ENCODE data around the gene LUC7L3.

DNA sequence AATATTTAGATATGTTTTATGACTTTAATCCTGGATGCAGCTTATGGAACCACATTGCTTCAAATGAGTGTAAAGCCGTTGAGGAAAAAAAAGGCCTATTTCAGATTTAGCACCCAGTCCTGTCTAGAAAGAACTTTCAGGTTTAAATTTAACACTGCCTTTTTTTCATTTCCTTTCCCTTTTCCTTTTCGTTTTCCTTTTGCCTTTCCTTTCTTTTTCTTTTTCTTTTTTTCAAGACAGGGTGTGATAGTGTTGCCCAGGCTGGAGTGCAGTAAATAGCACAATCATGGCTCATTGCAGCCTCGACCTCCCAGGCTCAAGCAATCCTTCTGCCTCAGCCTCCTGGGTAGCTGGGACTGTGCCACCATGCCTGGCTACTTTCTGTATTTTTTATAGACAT, 15.9 kb downstream of the LUC7L3 start:
- TF ChIP-seq, protein P1, sequence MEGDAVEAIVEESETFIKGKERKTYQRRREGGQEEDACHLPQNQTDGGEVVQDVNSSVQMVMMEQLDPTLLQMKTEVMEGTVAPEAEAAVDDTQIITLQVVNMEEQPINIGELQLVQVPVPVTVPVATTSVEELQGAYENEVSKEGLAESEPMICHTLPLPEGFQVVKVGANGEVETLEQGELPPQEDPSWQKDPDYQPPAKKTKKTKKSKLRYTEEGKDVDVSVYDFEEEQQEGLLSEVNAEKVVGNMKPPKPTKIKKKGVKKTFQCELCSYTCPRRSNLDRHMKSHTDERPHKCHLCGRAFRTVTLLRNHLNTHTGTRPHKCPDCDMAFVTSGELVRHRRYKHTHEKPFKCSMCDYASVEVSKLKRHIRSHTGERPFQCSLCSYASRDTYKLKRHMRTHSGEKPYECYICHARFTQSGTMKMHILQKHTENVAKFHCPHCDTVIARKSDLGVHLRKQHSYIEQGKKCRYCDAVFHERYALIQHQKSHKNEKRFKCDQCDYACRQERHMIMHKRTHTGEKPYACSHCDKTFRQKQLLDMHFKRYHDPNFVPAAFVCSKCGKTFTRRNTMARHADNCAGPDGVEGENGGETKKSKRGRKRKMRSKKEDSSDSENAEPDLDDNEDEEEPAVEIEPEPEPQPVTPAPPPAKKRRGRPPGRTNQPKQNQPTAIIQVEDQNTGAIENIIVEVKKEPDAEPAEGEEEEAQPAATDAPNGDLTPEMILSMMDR (IDR thresholded peaks at IDR 0.05): no peak
- TF ChIP-seq POLR2AphosphoS5 (IDR thresholded peaks at IDR 0.05): no peak

Data from stomach (tissue), 4 donors.